IMR-90 (cell line): ENCODE results near the gene PPP4C. TPM values are rescaled to one million over a fixed set of nuclear protein-coding genes. Genes with fewer than 3 reads are reported as not detected.
A peak's percentile ranks its signal among the peaks of the same experiment; 100 is the strongest.

ENCODE experiments used
- ATAC-seq: fragments of 200-7000 bp; cut with Tn5 transposase; 2 replicates; pipeline ENCODE4 v1.9.1; 2020; ENCODE audit warnings: low read depth, mild to moderate bottlenecking, moderate library complexity
- BruUV-seq: library from RNA; stranded (reverse); fragments of 400-500 nt; replicated peaks from 2 replicates; lab custom pipeline; 2021; lab: Mats Ljungman, UMichigan
- CTCF ChIA-PET: fragments of 300-600 bp; formaldehyde crosslinking; extraction: SDS; loops from one replicate; lab custom pipeline; 2021; ENCODE audit warnings: antibody characterized with exemption; lab: Yijun Ruan, JAX
- POLR2A ChIA-PET: fragments of 300-600 bp; sonication (Branson Sonifier 250); formaldehyde crosslinking; loops from one replicate; lab custom pipeline; 2022; ENCODE audit warnings: antibody characterized with exemption; ENCODE audit not compliant: unreplicated experiment; lab: Charles Lee
- DNase-seq: peaks from one replicate; pipeline ENCODE4 v3.0.0; 2013
- H2AFZ ChIP-seq: replicated peaks from 2 replicates; pipeline ENCODE3; 2013; ENCODE audit warnings: low read length, mild to moderate bottlenecking; ENCODE audit not compliant: poor library complexity
- H2AK5ac ChIP-seq: 2 replicates; pipeline ENCODE4 v1.6.1; 2013; ENCODE audit warnings: low read depth, low read length, inconsistent platforms
- H2AK9ac ChIP-seq: replicated peaks from 2 replicates; pipeline ENCODE3; 2013; ENCODE audit warnings: mild to moderate bottlenecking, low read depth, low read length, moderate library complexity; ENCODE audit not compliant: poor library complexity
- H2BK120ac ChIP-seq: 2 replicates; pipeline ENCODE4 v1.6.1; 2013; ENCODE audit warnings: low read depth, low read length, inconsistent platforms
- H2BK15ac ChIP-seq: 3 replicates; pipeline ENCODE4 v1.6.1; 2013; ENCODE audit warnings: low read depth, low read length, inconsistent platforms
- H2BK20ac ChIP-seq: 2 replicates; pipeline ENCODE4 v1.6.1; 2013; ENCODE audit warnings: low read depth, mild to moderate bottlenecking, inconsistent platforms, low read length, moderate library complexity
- H2BK5ac ChIP-seq: 2 replicates; pipeline ENCODE4 v1.6.1; 2013; ENCODE audit warnings: mild to moderate bottlenecking, low read depth, low read length, inconsistent platforms; ENCODE audit not compliant: poor library complexity, severe bottlenecking
- H3K14ac ChIP-seq: replicated peaks from 2 replicates; pipeline ENCODE4 v1.6.1; 2013; ENCODE audit warnings: low read depth, low read length, inconsistent platforms
- H3K18ac ChIP-seq: 2 replicates; pipeline ENCODE4 v1.6.1; 2013; ENCODE audit warnings: low read depth, low read length, control low read depth
- H3K23ac ChIP-seq: 2 replicates; pipeline ENCODE4 v1.6.1; 2013; ENCODE audit warnings: low read depth, low read length, inconsistent platforms
- H3K27ac ChIP-seq: 2 replicates; pipeline ENCODE4 v1.5.1; 2013; ENCODE audit warnings: mild to moderate bottlenecking, control low read depth, low read length; ENCODE audit not compliant: insufficient read depth
- H3K27me3 ChIP-seq: 2 replicates; pipeline ENCODE4 v1.6.1; 2013; ENCODE audit warnings: low read length; ENCODE audit not compliant: control insufficient read depth, insufficient read depth
- H3K36me3 ChIP-seq: 2 replicates; pipeline ENCODE4 v1.6.1; 2013; ENCODE audit warnings: low read length, mixed read lengths; ENCODE audit not compliant: control insufficient read depth, insufficient read depth
- H3K4ac ChIP-seq: 2 replicates; pipeline ENCODE4 v1.6.1; 2013; ENCODE audit warnings: low read depth, low read length, inconsistent platforms
- H3K4me1 ChIP-seq: 2 replicates; pipeline ENCODE4 v1.6.1; 2013; ENCODE audit warnings: low read length, mixed read lengths; ENCODE audit not compliant: control insufficient read depth, insufficient read depth
- H3K4me2 ChIP-seq: 2 replicates; pipeline ENCODE4 v1.6.1; 2013; ENCODE audit warnings: low read depth, mild to moderate bottlenecking, control low read depth, low read length, moderate library complexity
- H3K4me3 ChIP-seq: 2 replicates; pipeline ENCODE4 v1.5.1; 2013; ENCODE audit warnings: low read depth, mild to moderate bottlenecking, control low read depth, low read length, moderate library complexity; ENCODE audit not compliant: insufficient read depth
- H3K56ac ChIP-seq: 2 replicates; pipeline ENCODE4 v1.6.1; 2013; ENCODE audit warnings: low read length, inconsistent platforms; ENCODE audit not compliant: insufficient read depth; ENCODE audit errors: extremely low read depth
- H3K79me1 ChIP-seq, 2 experiments: 2 replicates each; pipeline ENCODE4 v1.6.1; 2013; ENCODE audit warnings: low read length in 2 of 2, inconsistent platforms in 1 of 2, low read depth in 1 of 2
- H3K9ac ChIP-seq: 2 replicates; pipeline ENCODE4 v1.6.1; 2013; ENCODE audit warnings: low read depth, low read length, control low read depth
- H3K9me1 ChIP-seq: 2 replicates; pipeline ENCODE4 v1.6.1; 2013; ENCODE audit warnings: low read length, inconsistent platforms; ENCODE audit not compliant: insufficient read depth
- H3K9me3 ChIP-seq: 2 replicates; pipeline ENCODE4 v1.6.1; 2013; ENCODE audit warnings: low read length; ENCODE audit not compliant: control insufficient read depth, insufficient read depth
- H4K20me1 ChIP-seq: 2 replicates; pipeline ENCODE4 v1.6.1; 2013; ENCODE audit warnings: low read length, inconsistent platforms; ENCODE audit not compliant: insufficient read depth
- H4K5ac ChIP-seq: 2 replicates; pipeline ENCODE4 v1.6.1; 2013; ENCODE audit warnings: mild to moderate bottlenecking, low read depth, low read length, control low read depth
- H4K8ac ChIP-seq, 2 experiments: 2 replicates each; pipeline ENCODE4 v1.6.1; 2013; ENCODE audit warnings: low read depth in 2 of 2, low read length in 2 of 2, control low read depth in 1 of 2, inconsistent platforms in 1 of 2
- H4K91ac ChIP-seq: 2 replicates; pipeline ENCODE4 v1.6.1; 2013; ENCODE audit warnings: low read depth, low read length, inconsistent platforms; ENCODE audit not compliant: insufficient read depth
- CHD1 ChIP-seq: IDR thresholded peaks from 2 replicates; pipeline ENCODE4 v1.6.1; 2012; ENCODE audit warnings: low read depth, low read length, improper control_type of control experiment
- CTCF ChIP-seq: conservative IDR thresholded peaks from 2 replicates; pipeline ENCODE4 v1.5.1; 2012; ENCODE audit warnings: mild to moderate bottlenecking, low read depth, low read length, improper control_type of control experiment
- ELK1 ChIP-seq: fragments of 150-350 bp; IDR thresholded peaks from 2 replicates; pipeline ENCODE4 v1.6.1; 2016; ENCODE audit warnings: low read depth, mild to moderate bottlenecking, low read length, moderate library complexity, borderline replicate concordance
- MAZ ChIP-seq: IDR thresholded peaks from 2 replicates; pipeline ENCODE4 v1.6.1; 2012; ENCODE audit warnings: low read depth, mild to moderate bottlenecking, low read length, improper control_type of control experiment, moderate library complexity, borderline replicate concordance
- NFE2L2 ChIP-seq: fragments of 150-350 bp; IDR thresholded peaks from 2 replicates; pipeline ENCODE4 v1.6.1; 2016; ENCODE audit warnings: low read depth, mild to moderate bottlenecking, low read length
- dilution Hi-C: fragments of 300-500 bp; cut with HindIII; formaldehyde crosslinking; loops from one replicate; pipeline ENCODE4 v1.14.3; 2018; ENCODE audit warnings: low sequenced_read_pairs; ENCODE audit not compliant: unreplicated experiment
- in situ Hi-C: fragments of 300-500 bp; cut with MboI; formaldehyde crosslinking; loops from 3 replicates; pipeline ENCODE4 v1.14.3; 2019; ENCODE audit warnings: low sequenced_read_pairs, inconsistent platforms, mixed read lengths
- intact Hi-C: fragments of 100-400 bp; cut with micrococcal nuclease; formaldehyde crosslinking; loops from 2 replicates; pipeline ENCODE4 v1.10.0; 2022
- polyA plus RNA-seq, 3 experiments: library from polyadenylated mRNA; depleted of rRNA; stranded (reverse); fragments of >200 nt; gene quantifications; 2 replicates each; pipeline ENCODE4 v1.2.3, GENCODE V29; 2012; ENCODE audit warnings: low replicate concordance in 1 of 3
- total RNA-seq: library from RNA; depleted of rRNA; stranded (reverse); fragments of >200 nt; gene quantifications from 2 replicates; pipeline ENCODE4 v1.2.3, GENCODE V29; 2012

PPP4C gene
- total and polyA plus RNA-seq, 2 of the 4 experiments (the other 2 are of a cell fraction): 200 to 209 TPM

- Histone ChIP-seq H3K4ac (no peak overlapping the region), H4K8ac (no peak overlapping the region), H3K27me3 (no peaks in the 10 kb centered on the region), H2BK120ac (no peak overlapping the region), H3K9ac (no peak overlapping the region), H3K23ac (peak overlapping the region; percentile 38; the same call in 1 of the 2 replicates), H3K27ac (no peak overlapping the region), H4K5ac (no peak overlapping the region), H3K79me1 (peaks cover 16 to 59% of the 10 kb centered on the region in 2 experiments), H3K4me3 (no peak overlapping the region), H2AFZ (no peak overlapping the region), H2BK15ac (no peak overlapping the region), H2BK20ac (no peak overlapping the region), H4K20me1 (peaks cover 65% of the 10 kb centered on the region), H3K14ac (no peak overlapping the region), H2AK5ac (no peak overlapping the region), H3K18ac (no peak overlapping the region), H3K9me1 (peaks cover 19% of the 10 kb centered on the region), H3K36me3 (peaks cover 61% of the 10 kb centered on the region), H3K4me1 (peaks cover 19% of the 10 kb centered on the region), H3K56ac (no peak overlapping the region), H3K9me3 (no peaks in the 10 kb centered on the region), H4K91ac (no peak overlapping the region), H2AK9ac (no peak overlapping the region), H2BK5ac (no peak overlapping the region), H3K4me2 (no peak overlapping the region; the same call in 1 of the 2 replicates)
- ATAC-seq: no peak
- in situ Hi-C loops: loop anchor here (10.0 kb wide), 1 partner anchor 334 kb away; the partner anchor contains the start of gene ZNF771
- dilution Hi-C loops: no loop called here
- POLR2A ChIA-PET: no interaction called here
- DNase-seq: no peak
- intact Hi-C loops: no loop called here
- no TSS peak for BruUV-seq
- no peak for TF ChIP-seq NFE2L2
- TF ChIP-seq CTCF: no peak
- TF ChIP-seq CHD1: no peak
- no peak for TF ChIP-seq MAZ
- TF ChIP-seq ELK1: no peak
- CTCF ChIA-PET: no interaction called here
These were observed 5.3 kb upstream of the PPP4C start for GRCh38 chr16:30070490-30070889.
